Measurements from ENCODE around the gene FGFR3. TPM values are rescaled to one million over a fixed set of nuclear protein-coding genes. Genes with fewer than 3 reads are reported as not detected.

The FGFR3 gene
- total and polyA plus RNA-seq, 10 of the 15 experiments (the other 5 are each of a cell fraction or from before 2014, with no cell fraction given): 0.05 to 0.33 (median 0.18) TPM; not detected in 6

DNA sequence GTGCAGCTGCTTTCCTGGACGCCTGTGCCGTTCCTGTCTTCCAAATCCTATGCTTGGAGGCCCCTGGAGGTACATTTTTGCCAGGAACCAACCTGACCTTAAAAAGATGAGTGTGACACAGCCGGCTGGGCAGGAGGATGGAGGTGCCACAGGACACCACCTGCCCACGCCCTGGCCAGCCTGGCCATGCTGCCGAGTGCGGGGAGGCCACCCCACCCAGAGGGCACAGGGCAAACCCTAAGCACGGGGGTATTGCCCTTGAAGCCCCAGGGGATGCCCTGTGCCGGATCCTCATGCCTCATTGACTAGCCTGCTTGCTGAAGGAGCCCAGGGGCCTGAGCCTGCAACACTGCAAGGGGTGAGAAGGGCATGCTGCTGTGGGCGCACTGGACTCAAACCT lies 20.1 kb downstream of the FGFR3 start (continued):
- TF ChIP-seq NFYB (IDR thresholded peaks at IDR 0.05; ENCODE audit: insufficient read depth, low read depth, low read length) (no peak), NFYA (IDR thresholded peaks at IDR 0.05; ENCODE audit: borderline replicate concordance, low read depth, low read length) (no peak), HCFC1 (IDR thresholded peaks at IDR 0.05; ENCODE audit: low read length) (no peak), RFX5 (IDR thresholded peaks at IDR 0.05; ENCODE audit: low read depth, low read length) (no peak), JUND (IDR thresholded peaks at IDR 0.05; ENCODE audit: low read depth, low read length) (no peak)
- TF ChIP-seq, protein P1, sequence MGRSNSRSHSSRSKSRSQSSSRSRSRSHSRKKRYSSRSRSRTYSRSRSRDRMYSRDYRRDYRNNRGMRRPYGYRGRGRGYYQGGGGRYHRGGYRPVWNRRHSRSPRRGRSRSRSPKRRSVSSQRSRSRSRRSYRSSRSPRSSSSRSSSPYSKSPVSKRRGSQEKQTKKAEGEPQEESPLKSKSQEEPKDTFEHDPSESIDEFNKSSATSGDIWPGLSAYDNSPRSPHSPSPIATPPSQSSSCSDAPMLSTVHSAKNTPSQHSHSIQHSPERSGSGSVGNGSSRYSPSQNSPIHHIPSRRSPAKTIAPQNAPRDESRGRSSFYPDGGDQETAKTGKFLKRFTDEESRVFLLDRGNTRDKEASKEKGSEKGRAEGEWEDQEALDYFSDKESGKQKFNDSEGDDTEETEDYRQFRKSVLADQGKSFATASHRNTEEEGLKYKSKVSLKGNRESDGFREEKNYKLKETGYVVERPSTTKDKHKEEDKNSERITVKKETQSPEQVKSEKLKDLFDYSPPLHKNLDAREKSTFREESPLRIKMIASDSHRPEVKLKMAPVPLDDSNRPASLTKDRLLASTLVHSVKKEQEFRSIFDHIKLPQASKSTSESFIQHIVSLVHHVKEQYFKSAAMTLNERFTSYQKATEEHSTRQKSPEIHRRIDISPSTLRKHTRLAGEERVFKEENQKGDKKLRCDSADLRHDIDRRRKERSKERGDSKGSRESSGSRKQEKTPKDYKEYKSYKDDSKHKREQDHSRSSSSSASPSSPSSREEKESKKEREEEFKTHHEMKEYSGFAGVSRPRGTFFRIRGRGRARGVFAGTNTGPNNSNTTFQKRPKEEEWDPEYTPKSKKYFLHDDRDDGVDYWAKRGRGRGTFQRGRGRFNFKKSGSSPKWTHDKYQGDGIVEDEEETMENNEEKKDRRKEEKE (IDR thresholded peaks at IDR 0.05): no peak
- TF ChIP-seq, protein P2, sequence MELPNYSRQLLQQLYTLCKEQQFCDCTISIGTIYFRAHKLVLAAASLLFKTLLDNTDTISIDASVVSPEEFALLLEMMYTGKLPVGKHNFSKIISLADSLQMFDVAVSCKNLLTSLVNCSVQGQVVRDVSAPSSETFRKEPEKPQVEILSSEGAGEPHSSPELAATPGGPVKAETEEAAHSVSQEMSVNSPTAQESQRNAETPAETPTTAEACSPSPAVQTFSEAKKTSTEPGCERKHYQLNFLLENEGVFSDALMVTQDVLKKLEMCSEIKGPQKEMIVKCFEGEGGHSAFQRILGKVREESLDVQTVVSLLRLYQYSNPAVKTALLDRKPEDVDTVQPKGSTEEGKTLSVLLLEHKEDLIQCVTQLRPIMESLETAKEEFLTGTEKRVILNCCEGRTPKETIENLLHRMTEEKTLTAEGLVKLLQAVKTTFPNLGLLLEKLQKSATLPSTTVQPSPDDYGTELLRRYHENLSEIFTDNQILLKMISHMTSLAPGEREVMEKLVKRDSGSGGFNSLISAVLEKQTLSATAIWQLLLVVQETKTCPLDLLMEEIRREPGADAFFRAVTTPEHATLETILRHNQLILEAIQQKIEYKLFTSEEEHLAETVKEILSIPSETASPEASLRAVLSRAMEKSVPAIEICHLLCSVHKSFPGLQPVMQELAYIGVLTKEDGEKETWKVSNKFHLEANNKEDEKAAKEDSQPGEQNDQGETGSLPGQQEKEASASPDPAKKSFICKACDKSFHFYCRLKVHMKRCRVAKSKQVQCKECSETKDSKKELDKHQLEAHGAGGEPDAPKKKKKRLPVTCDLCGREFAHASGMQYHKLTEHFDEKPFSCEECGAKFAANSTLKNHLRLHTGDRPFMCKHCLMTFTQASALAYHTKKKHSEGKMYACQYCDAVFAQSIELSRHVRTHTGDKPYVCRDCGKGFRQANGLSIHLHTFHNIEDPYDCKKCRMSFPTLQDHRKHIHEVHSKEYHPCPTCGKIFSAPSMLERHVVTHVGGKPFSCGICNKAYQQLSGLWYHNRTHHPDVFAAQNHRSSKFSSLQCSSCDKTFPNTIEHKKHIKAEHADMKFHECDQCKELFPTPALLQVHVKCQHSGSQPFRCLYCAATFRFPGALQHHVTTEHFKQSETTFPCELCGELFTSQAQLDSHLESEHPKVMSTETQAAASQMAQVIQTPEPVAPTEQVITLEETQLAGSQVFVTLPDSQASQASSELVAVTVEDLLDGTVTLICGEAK (IDR thresholded peaks at IDR 0.05; ENCODE audit: borderline replicate concordance): no peak
